Fibroblast of pulmonary artery (primary cell): Measurements from ENCODE around the gene ZKSCAN1.

Experiments used
- DNase-seq: peaks from one replicate; pipeline ENCODE4 v3.0.0-alpha.2; 2010; ENCODE audit warnings: low read depth
- H3K4me3 ChIP-seq: replicated peaks from 2 replicates; pipeline ENCODE4 v1.5.1; 2011; ENCODE audit warnings: low read depth, mild to moderate bottlenecking, control low read depth, low read length, moderate library complexity
- TF ChIP-seq, protein P1 (sequence below): IDR thresholded peaks from 2 replicates; pipeline ENCODE4 v1.5.1; 2011; ENCODE audit warnings: mild to moderate bottlenecking, control low read depth, low read length, inconsistent platforms; ENCODE audit errors: missing control alignments

ZKSCAN1 gene

DNA sequence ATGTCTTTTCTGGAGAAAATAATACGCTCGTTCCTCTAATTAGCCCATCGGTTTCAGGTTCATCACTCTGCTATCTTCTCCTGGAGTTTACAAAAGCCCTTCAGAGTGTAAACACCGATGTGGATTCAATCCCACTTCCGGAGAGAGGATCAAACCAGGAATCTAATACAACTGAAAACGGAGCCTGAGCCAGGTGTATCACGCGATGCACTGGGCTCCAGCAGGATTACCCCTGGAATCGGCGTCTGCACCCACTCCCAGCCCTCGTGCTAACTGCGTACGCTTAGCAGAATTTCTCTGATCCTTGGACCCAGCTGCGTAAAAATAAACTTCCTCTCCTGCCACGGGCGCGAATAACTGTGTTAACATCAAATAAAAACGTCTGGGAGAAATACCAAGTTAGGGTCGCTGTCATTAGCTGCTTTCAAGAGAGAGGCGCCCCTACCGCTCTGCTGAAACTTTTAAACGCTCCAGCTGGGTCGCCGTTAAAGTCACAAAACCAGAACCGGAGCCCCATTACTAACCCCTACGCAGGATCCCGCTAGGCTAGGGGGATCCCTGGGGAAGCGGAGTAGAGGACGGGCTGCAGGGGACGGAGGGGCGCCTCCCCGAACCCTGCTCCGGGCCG lies 65.6 kb downstream of the ZKSCAN1 start:
- DNase-seq, result no peak
- TF ChIP-seq, protein P1, sequence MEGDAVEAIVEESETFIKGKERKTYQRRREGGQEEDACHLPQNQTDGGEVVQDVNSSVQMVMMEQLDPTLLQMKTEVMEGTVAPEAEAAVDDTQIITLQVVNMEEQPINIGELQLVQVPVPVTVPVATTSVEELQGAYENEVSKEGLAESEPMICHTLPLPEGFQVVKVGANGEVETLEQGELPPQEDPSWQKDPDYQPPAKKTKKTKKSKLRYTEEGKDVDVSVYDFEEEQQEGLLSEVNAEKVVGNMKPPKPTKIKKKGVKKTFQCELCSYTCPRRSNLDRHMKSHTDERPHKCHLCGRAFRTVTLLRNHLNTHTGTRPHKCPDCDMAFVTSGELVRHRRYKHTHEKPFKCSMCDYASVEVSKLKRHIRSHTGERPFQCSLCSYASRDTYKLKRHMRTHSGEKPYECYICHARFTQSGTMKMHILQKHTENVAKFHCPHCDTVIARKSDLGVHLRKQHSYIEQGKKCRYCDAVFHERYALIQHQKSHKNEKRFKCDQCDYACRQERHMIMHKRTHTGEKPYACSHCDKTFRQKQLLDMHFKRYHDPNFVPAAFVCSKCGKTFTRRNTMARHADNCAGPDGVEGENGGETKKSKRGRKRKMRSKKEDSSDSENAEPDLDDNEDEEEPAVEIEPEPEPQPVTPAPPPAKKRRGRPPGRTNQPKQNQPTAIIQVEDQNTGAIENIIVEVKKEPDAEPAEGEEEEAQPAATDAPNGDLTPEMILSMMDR, result no peak
- H3K4me3 ChIP-seq, result peak overlapping the region; percentile 96

DNA sequence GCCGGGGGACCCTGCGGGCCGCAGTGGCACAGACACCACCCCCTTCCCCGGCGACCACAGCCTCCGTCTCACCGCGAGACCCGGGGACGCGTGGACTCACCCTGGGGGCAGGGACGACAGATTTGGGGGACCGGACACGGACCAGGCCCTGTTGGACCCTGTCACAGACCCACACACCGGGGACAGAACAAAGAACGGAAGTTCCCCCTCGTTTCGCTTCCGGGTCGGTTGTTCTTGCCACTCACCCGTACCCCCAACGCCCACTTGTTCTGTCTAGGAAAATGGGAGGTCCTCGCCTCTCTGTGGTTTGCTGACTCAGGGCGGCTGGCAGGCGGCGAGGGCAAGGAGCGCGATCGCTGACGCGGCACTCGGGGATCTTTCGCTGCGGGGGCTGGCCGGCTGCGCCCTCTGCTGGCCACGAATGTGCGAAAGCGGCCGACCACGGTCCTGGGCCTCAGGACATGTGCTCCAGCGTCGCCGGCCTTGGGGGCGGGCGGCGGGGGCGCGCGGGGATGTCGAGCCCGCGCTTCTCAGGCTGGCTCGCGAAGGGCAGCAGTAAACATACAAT lies 66.2 kb downstream of the ZKSCAN1 start, which contains the start of gene ZNF3:
TSS of gene ZNF3 (minus strand) at position 189 of the 568 bp plus-strand sequence. CDS start 4,366 bp downstream, outside the sequence.
- peak within 1 kb of the TSS; percentile 96 for H3K4me3 ChIP-seq
- TF ChIP-seq, protein P1, result peak; percentile 60
- DNase-seq, result peak; percentile 99

DNA sequence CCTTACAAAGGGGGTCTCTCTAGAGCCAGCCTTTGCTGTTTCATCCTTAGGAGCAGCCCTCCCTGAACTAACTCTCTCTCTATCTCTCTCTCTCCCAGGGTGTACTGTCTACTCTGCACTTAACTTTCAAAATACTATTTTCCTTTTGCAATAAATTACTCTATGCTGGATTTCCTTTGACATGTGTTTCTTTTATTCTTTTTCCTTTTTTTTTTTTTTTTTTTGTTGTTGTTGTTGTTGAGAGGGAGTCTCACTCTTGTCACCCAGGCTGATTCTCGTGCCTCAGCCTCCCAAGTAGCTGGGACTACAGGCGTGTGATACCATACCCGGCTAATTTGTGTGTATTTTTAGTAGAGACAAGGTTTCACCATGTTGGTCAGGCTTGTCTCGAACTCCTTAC lies 67.6 kb downstream of the ZKSCAN1 start:
- TF ChIP-seq, protein P1, result no peak
- H3K4me3 ChIP-seq, result no peak overlapping the region
- DNase-seq, result no peak

DNA sequence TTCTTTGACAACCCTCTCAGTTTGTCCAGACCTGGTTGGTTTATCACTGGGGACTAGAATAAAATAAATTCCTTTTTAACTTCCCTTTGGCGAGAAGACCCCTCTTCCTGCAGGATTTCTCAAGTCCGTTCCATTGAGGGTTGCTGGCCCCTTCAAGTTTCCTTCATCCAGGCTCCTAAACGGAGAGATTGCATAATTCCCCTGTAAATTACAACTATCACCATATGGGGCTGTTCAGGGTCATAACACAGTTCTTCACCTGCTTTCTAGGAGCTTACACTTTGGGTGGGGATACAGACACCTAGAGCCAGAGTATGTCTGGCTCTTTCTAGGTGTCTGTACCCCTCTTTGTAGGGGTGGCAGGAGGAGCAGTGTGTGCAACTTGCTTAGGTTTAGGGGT lies 70.1 kb downstream of the ZKSCAN1 start:
- no peak overlapping the region for H3K4me3 ChIP-seq
- TF ChIP-seq, protein P1, result no peak
- DNase-seq, result no peak

DNA sequence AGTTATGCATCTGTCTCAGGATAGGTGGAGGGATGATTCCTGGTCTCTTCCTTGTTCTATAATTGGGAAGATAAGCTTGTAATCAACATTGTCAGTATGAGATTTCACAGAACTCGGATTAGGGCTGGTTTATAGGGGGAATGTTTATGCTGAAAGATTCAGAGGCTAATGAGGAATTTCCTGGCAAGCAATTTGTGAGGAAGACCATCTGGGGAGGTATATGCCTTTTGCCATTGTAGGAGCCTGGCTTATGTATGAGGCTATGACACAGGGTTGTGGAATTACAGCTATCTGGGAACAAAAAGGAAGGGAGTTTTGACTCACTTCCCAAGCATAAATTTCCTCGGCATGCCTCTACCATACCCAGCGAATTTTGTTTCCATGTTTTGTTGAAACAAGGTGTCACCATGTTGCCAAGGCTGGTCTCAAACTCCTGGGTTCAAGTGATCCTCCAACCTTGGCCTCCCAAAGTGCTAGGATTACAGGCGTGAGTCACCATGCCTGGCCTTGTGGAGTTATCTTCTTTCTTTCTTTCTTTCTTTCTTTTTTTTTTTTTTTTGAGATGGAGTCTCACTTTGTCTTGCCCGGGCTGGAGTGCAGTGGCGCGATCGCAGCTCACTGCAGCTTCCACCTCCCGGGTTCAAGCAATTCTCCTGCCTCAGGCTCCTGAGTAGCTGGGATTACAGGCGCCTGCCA lies 71.8 kb downstream of the ZKSCAN1 start:
- peak; percentile 98 for DNase-seq
- no peak overlapping the region for H3K4me3 ChIP-seq
- TF ChIP-seq, protein P1, result no peak

DNA sequence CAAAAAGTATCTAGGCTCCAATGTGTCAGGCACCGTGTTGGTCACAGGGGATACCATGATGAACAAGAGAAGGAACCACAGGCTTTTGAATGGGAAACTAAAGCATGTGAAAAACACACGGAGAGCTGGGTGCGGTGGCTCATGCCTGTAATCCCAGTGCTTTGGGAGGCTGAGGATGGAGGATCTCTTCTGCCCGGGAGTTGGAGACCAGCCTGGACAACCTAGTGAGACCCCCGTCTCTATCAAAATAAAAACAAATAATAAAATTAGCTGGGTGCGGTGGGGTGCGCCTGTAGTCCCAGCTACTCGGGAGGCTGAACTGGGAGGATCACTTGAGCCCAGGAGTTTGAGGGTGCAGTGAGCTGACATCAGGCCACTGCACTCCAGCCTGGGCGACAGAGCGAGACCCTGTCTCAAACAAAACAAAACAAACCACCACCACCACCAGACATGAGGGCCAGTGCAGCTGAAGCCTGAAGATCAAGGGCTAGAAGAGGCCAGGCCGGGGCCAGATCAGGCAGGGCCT lies 72.8 kb downstream of the ZKSCAN1 start:
- DNase-seq, result no peak
- peak overlapping the region; percentile 68 for H3K4me3 ChIP-seq
- TF ChIP-seq, protein P1, result no peak
